Mesendoderm (in vitro differentiated cells): ENCODE results near the gene ZNF398.

Experiments
- DNase-seq: peaks from one replicate; pipeline ENCODE4 v3.0.0; 2013
- H2AK5ac ChIP-seq: 2 replicates; pipeline ENCODE4 v1.6.1; 2013; ENCODE audit warnings: low read length, inconsistent platforms
- H2BK120ac ChIP-seq: 2 replicates; pipeline ENCODE4 v1.6.1; 2013; ENCODE audit warnings: low read depth, mild to moderate bottlenecking, low read length, moderate library complexity, mixed read lengths
- H2BK15ac ChIP-seq: replicated peaks from 2 replicates; pipeline ENCODE4 v1.6.1; 2013; ENCODE audit warnings: low read depth, mild to moderate bottlenecking, moderate library complexity
- H2BK5ac ChIP-seq: 2 replicates; pipeline ENCODE4 v1.6.1; 2013; ENCODE audit warnings: low read length, inconsistent platforms
- H3K18ac ChIP-seq: 2 replicates; pipeline ENCODE4 v1.6.1; 2013; ENCODE audit warnings: mild to moderate bottlenecking, low read length, mixed read lengths
- H3K23ac ChIP-seq: one replicate; pipeline ENCODE4 v1.6.1; 2013; ENCODE audit warnings: low read length
- H3K27ac ChIP-seq: 2 replicates; pipeline ENCODE4 v1.5.1; 2013; ENCODE audit warnings: low read depth, mild to moderate bottlenecking, inconsistent platforms, low read length, moderate library complexity
- H3K27me3 ChIP-seq: 2 replicates; pipeline ENCODE4 v1.6.1; 2013; ENCODE audit warnings: low read length, control low read depth, mild to moderate bottlenecking, inconsistent platforms; ENCODE audit not compliant: insufficient read depth, poor library complexity
- H3K36me3 ChIP-seq: 2 replicates; pipeline ENCODE4 v1.6.1; 2013; ENCODE audit warnings: low read length, inconsistent platforms; ENCODE audit not compliant: control insufficient read depth, insufficient read depth
- H3K4ac ChIP-seq: one replicate; pipeline ENCODE4 v1.6.1; 2013; ENCODE audit warnings: low read depth, mild to moderate bottlenecking, low read length, moderate library complexity
- H3K4me1 ChIP-seq: 2 replicates; pipeline ENCODE4 v1.6.1; 2013; ENCODE audit warnings: low read depth, low read length, inconsistent platforms; ENCODE audit not compliant: control insufficient read depth
- H3K4me2 ChIP-seq: 2 replicates; pipeline ENCODE4 v1.6.1; 2013; ENCODE audit warnings: low read length
- H3K4me3 ChIP-seq: 2 replicates; pipeline ENCODE4 v1.5.1; 2013; ENCODE audit warnings: mild to moderate bottlenecking, low read length
- H3K56ac ChIP-seq: one replicate; pipeline ENCODE4 v1.6.1; 2013; ENCODE audit warnings: low read length
- H3K79me1 ChIP-seq: 2 replicates; pipeline ENCODE4 v1.6.1; 2013; ENCODE audit warnings: low read length, inconsistent platforms
- H3K79me2 ChIP-seq: 2 replicates; pipeline ENCODE4 v1.6.1; 2013; ENCODE audit warnings: mild to moderate bottlenecking, low read length; ENCODE audit not compliant: control insufficient read depth, insufficient read depth
- H3K9ac ChIP-seq: 2 replicates; pipeline ENCODE4 v1.6.1; 2013; ENCODE audit warnings: low read length, inconsistent platforms
- H4K5ac ChIP-seq: one replicate; pipeline ENCODE4 v1.6.1; 2013; ENCODE audit warnings: low read length
- H4K8ac ChIP-seq: one replicate; pipeline ENCODE4 v1.6.1; 2013; ENCODE audit warnings: low read depth, mild to moderate bottlenecking, control low read depth, low read length, moderate library complexity
- WGBS: extraction: QIAGEN DNeasy Blood & Tissue Kit; methylation state at CpG from one replicate; pipeline ENCODE4 v1.1.7; 2013; ENCODE audit warnings: low lambda C conversion rate, missing lambda C conversion rate; ENCODE audit not compliant: insufficient coverage; ENCODE audit errors: extremely low coverage; 5-methylcytosine and 5-hydroxymethylcytosine counted together

ZNF398 gene

DNA sequence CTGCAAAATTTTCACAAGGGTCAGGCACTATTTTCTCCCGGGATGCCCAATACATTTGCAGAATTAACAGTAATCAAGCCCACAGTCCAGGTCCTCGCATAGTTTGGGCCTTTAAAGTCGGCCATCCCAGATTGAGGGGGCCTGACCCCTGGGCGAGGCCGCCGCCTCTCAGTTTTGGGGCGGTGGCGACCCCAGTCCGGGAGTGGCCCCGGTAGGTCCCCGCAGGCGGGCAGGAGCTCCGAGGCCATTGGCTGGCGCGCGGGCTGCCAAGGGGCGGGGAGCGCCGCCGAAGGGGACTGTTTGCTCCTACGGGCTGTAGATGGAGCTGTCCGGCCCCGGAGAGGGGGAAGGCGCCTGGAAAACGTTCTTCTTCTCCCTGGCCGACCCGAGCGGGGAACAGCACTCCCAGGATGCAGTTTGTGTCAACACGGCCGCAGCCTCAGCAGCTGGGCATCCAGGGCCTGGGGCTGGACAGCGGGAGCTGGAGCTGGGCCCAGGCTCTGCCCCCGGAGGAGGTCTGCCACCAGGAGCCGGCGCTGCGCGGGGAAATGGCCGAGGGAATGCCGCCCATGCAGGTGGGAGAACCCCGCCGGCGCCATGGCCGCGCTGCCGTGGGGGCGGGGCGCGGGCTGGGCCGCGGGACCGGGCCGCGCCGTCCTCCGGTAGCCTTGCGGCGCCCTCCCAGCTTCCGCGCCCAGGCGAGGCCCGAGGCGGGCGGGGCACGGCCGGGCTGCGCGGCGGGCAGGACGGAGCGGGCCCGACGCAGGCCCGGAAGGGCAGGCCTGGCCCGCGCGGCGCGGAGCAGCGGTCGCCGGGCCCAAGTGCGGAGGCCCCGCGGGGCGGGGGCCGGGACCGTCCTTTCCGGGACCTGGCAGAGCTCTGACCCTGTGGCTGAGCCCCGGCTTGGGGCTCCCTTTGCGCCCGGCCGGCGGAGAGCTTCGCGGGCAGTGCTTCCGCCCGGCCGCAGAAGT is 48.2 kb downstream of the ZNF398 start, which contains the start of gene ZNF282:
Gene ZNF282, plus strand, starts transcription at position 367 of the 971 bp plus-strand sequence. Its CDS starts 44 bp downstream, at position 411.
- Histone ChIP-seq H3K36me3 (peaks cover 11% of the 10 kb centered on the region), H2AK5ac (no peak within 1 kb of the TSS), H3K27me3 (no peaks in the 10 kb centered on the region), H3K56ac (peak within 1 kb of the TSS; percentile 99), H3K27ac (peak within 1 kb of the TSS; percentile 95), H2BK5ac (peak within 1 kb of the TSS; percentile 80), H3K79me2 (peaks cover 22% of the 10 kb centered on the region), H3K23ac (no peak within 1 kb of the TSS), H3K79me1 (peaks cover 17% of the 10 kb centered on the region), H3K4ac (peak within 1 kb of the TSS; percentile 88), H3K4me2 (peak within 1 kb of the TSS; percentile 83), H4K8ac (peak within 1 kb of the TSS; percentile 16), H3K4me1 (no peaks in the 10 kb centered on the region), H3K4me3 (peak within 1 kb of the TSS; percentile 95), H2BK15ac (no peak within 1 kb of the TSS), H2BK120ac (peak within 1 kb of the TSS; percentile 3), H4K5ac (no peak within 1 kb of the TSS), H3K9ac (peak within 1 kb of the TSS; percentile 94), H3K18ac (peak within 1 kb of the TSS; percentile 85)
- peak; percentile 96 for DNase-seq
- WGBS = no CpG with 5 or more reads among the region's 97 CpGs

DNA sequence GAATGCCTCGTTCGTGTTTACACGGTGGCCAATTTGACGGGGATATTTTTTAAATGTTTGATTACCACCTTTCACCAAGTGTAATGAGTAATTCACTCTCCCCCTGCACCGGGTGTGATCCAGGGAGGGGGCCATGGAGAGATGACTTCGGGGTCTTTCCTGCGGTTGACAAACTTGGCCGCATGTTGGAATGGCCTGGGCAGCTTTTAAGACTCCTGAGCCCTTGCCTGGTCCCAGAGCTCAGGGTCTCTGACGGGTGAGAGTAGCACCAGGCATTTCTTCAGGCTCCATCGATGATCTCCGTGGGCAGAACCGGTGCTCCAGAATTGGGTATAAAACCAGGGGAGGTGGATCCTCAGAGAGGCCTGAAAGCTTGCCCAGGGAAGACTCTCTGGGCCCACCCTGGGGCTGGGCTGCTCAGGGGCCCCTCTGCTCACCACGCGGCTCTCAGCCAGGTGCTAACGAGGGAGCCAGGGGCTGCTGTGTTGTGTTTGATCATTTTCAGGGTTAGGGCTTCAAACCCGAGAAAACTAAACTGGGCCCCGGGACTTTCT is 49.0 kb downstream of the ZNF398 start:
- Histone ChIP-seq H2BK120ac (no peak overlapping the region), H2BK15ac (no peak overlapping the region), H3K79me1 (peaks cover 17% of the 10 kb centered on the region), H3K9ac (peak overlapping the region; percentile 94), H2AK5ac (no peak overlapping the region), H3K27me3 (no peaks in the 10 kb centered on the region), H2BK5ac (no peak overlapping the region), H3K4me3 (peak overlapping the region; percentile 95), H3K23ac (no peak overlapping the region), H3K4me1 (no peaks in the 10 kb centered on the region), H3K18ac (peak overlapping the region; percentile 85), H3K27ac (peak overlapping the region; percentile 95), H4K8ac (peak overlapping the region; percentile 16), H3K79me2 (peaks cover 22% of the 10 kb centered on the region), H3K36me3 (peaks cover 14% of the 10 kb centered on the region), H3K4ac (peak overlapping the region; percentile 88), H3K56ac (peak overlapping the region; percentile 99), H4K5ac (no peak overlapping the region), H3K4me2 (peak overlapping the region; percentile 19)
- no CpG with 5 or more reads among the region's 17 CpGs for WGBS
- DNase-seq = peak; percentile 52

DNA sequence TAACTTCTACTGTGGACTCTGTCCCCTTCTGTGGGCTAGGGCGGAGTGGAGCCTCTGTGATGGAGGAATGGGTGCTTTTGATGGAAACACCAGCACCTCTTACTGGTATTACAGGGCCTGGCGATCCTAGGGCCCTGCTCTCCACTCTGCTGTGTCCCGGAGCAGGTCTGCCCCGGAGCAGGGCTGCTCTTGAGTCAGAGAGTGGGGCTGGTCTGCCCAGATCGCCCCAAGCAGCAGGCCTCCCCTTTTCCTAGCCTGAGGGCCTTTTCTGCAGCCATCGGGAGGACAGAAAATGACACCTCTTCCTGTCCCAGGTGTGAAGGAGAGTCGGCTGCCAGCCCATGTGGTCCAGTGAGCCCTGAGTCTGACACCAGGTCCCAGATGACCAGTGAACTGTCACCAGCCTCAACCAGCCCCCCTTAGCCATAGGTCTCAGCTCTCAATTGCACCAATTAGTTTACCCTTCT is 49.5 kb downstream of the ZNF398 start:
- H3K27ac ChIP-seq = no peak overlapping the region
- no peak overlapping the region for H4K5ac ChIP-seq
- H4K8ac ChIP-seq = no peak overlapping the region
- H2BK5ac ChIP-seq = no peak overlapping the region
- H3K23ac ChIP-seq = no peak overlapping the region
- H3K79me1 ChIP-seq = peaks cover 18% of the 10 kb centered on the region
- H3K36me3 ChIP-seq = peaks cover 14% of the 10 kb centered on the region
- no peak overlapping the region for H2AK5ac ChIP-seq
- H3K56ac ChIP-seq = peak overlapping the region; percentile 99
- DNase-seq = peak; percentile 49
- peak overlapping the region; percentile 19 for H3K4me2 ChIP-seq
- peak overlapping the region; percentile 95 for H3K4me3 ChIP-seq
- H3K27me3 ChIP-seq = no peaks in the 10 kb centered on the region
- no peak overlapping the region for H2BK120ac ChIP-seq
- H3K4me1 ChIP-seq = no peaks in the 10 kb centered on the region
- peaks cover 22% of the 10 kb centered on the region for H3K79me2 ChIP-seq
- no peak overlapping the region for H3K4ac ChIP-seq
- WGBS = no CpG with 5 or more reads among the region's 7 CpGs
- peak overlapping the region; percentile 94 for H3K9ac ChIP-seq
- H2BK15ac ChIP-seq = no peak overlapping the region
- no peak overlapping the region for H3K18ac ChIP-seq

DNA sequence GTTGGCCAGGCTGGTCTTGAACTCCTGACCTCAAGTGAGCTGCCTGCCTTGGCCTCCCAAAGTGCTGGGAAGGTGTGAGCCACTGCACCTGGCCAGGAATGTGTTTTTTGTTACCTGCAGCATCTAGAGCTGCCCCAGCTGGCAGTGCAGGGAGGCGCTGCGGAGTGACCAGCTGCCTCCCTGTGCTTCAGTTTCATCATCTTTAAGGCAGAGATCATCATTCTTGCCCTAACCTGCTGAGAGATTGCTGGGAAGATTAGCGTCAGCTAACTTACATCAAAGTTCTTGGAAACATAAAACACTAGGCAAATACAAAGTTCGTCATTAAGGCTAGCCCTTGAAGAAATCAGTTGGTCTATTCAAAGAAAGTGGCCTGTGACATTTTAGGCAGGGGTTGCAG is 50.4 kb downstream of the ZNF398 start:
- Histone ChIP-seq H3K9ac (no peak overlapping the region), H3K79me1 (peaks cover 20% of the 10 kb centered on the region), H3K27ac (no peak overlapping the region), H2AK5ac (no peak overlapping the region), H3K23ac (no peak overlapping the region), H3K56ac (no peak overlapping the region), H3K18ac (no peak overlapping the region), H2BK5ac (no peak overlapping the region), H2BK120ac (no peak overlapping the region), H3K4me2 (no peak overlapping the region), H3K4me1 (no peaks in the 10 kb centered on the region), H2BK15ac (no peak overlapping the region), H3K36me3 (peaks cover 14% of the 10 kb centered on the region), H3K27me3 (no peaks in the 10 kb centered on the region), H4K5ac (no peak overlapping the region), H4K8ac (no peak overlapping the region), H3K79me2 (peaks cover 23% of the 10 kb centered on the region), H3K4ac (no peak overlapping the region), H3K4me3 (no peak overlapping the region)
- WGBS = no CpG with 5 or more reads among the region's 4 CpGs
- no peak for DNase-seq

- Histone ChIP-seq H3K18ac (no peak overlapping the region), H3K56ac (no peak overlapping the region), H3K36me3 (peaks cover 18% of the 10 kb centered on the region), H3K79me1 (peaks cover 24% of the 10 kb centered on the region), H3K4me2 (no peak overlapping the region), H2BK120ac (no peak overlapping the region), H3K79me2 (peaks cover 27% of the 10 kb centered on the region), H3K23ac (no peak overlapping the region), H3K4me1 (no peaks in the 10 kb centered on the region), H2BK5ac (no peak overlapping the region), H4K5ac (no peak overlapping the region), H2BK15ac (no peak overlapping the region), H3K27me3 (no peaks in the 10 kb centered on the region), H3K4ac (no peak overlapping the region), H3K9ac (no peak overlapping the region), H4K8ac (no peak overlapping the region), H3K27ac (peak overlapping the region; percentile 32), H2AK5ac (no peak overlapping the region), H3K4me3 (no peak overlapping the region)
- DNase-seq = no peak
- no CpG with 5 or more reads among the region's 22 CpGs for WGBS
Observed at GRCh38 chr7:149198161-149198816, 51.0 kb downstream of the ZNF398 start.
